NCI-H187 (cell line): ENCODE results near the gene ZCCHC8.

Experiments used
- DNase-seq, 2 experiments: peaks; one replicate each; lab custom pipeline; 2025; lab: John Stamatoyannopoulos, UW

ZCCHC8 gene

GRCh38 chr12:122423258-122424165 is 77.2 kb downstream of the ZCCHC8 start:
- peak in 1 of 2 experiments; percentile 38 for DNase-seq

GRCh38 chr12:122422730-122423257 is 77.9 kb downstream of the ZCCHC8 start:
- DNase-seq, result peak in 1 of 2 experiments; percentile 38

GRCh38 chr12:122421821-122422729 is 78.7 kb downstream of the ZCCHC8 start, which contains the start of gene CLIP1:
TSS of gene CLIP1 (minus strand) at chr12:122422669. CDS start at chr12:122380452, 42,217 bp downstream.
- DNase-seq, result peak; percentile 59 to 71
